OCI-LY7 (cell line): ENCODE measurements around the gene OR10S1.

Source experiments
- CTCF ChIP-seq: fragments of 200-600 bp; sonication (generic); conservative IDR thresholded peaks from 2 replicates; pipeline ENCODE4 v1.5.1; 2014; ENCODE audit warnings: mild to moderate bottlenecking, antibody characterized with exemption, low read length, moderate library complexity, mixed read lengths
- EZH2phosphoT487 ChIP-seq: fragments of 200-600 bp; sonication (generic); IDR thresholded peaks from 2 replicates; pipeline ENCODE4 v1.6.1; 2018; ENCODE audit warnings: low read depth, borderline replicate concordance, mild to moderate bottlenecking, mixed run types, antibody characterized with exemption, low read length, moderate library complexity, mixed read lengths

GRCh38 chr11:123979311-123979710 lies 1.7 kb upstream of the OR10S1 start:
- TF ChIP-seq CTCF (no peak), EZH2phosphoT487 (no peak)
